CD4-positive, alpha-beta T cell (primary cell): Measurements from ENCODE around the gene CROCC2. TPM values are rescaled to one million over a fixed set of nuclear protein-coding genes. Genes with fewer than 3 reads are reported as not detected.

Experiments
- ATAC-seq: fragments of 200-7000 bp; cut with Tn5 transposase; one replicate; pipeline ENCODE4 v1.10.0; 2022; ENCODE audit warnings: mild to moderate bottlenecking; ENCODE audit not compliant: poor library complexity
- CTCF ChIA-PET: fragments of 350-600 bp; sonication (Branson Sonifier 250); formaldehyde crosslinking; loops from one replicate; lab custom pipeline; 2021; ENCODE audit warnings: antibody characterized with exemption, inconsistent platforms; lab: Charles Lee
- POLR2A ChIA-PET: fragments of 350-600 bp; sonication (Branson Sonifier 250); formaldehyde crosslinking; loops from one replicate; lab custom pipeline; 2021; ENCODE audit warnings: antibody characterized with exemption, inconsistent platforms; lab: Charles Lee
- DNase-seq, 14 experiments: peaks; one replicate each; pipeline ENCODE4 v3.0.0-alpha.2; 2013 to 2020; ENCODE audit warnings: mixed read lengths in 2 of 14
- H3K27ac ChIP-seq, 2 donors: one replicate each; pipeline versions ENCODE4 v1.5.1 to v1.7.0; 2013; ENCODE audit warnings: low read length in 2 of 2, low read depth in 1 of 2, mild to moderate bottlenecking in 1 of 2
- H3K27me3 ChIP-seq, 2 experiments: 1 replicate in 1 of 2; 2 replicates in 1 of 2; pipeline versions ENCODE4 v1.6.1 to v1.7.0; 2013; ENCODE audit warnings: low read length in 2 of 2, control low read depth in 1 of 2, mild to moderate bottlenecking in 1 of 2, moderate library complexity in 1 of 2; ENCODE audit not compliant: insufficient read depth in 2 of 2, control insufficient read depth in 1 of 2
- H3K36me3 ChIP-seq: one replicate; pipeline ENCODE4 v1.6.1; 2013; ENCODE audit warnings: low read length, control low read depth; ENCODE audit not compliant: insufficient read depth
- H3K4me1 ChIP-seq: one replicate; pipeline ENCODE4 v1.6.1; 2013; ENCODE audit warnings: low read length, control low read depth; ENCODE audit not compliant: insufficient read depth
- H3K4me3 ChIP-seq: one replicate; pipeline ENCODE4 v1.5.1; 2013; ENCODE audit warnings: mild to moderate bottlenecking, low read length, moderate library complexity
- H3K9me3 ChIP-seq, 2 experiments: 1 replicate in 1 of 2; 2 replicates in 1 of 2; pipeline versions ENCODE4 v1.6.1 to v1.7.0; 2013; ENCODE audit warnings: low read length in 2 of 2, mild to moderate bottlenecking in 2 of 2, control low read depth in 1 of 2, moderate library complexity in 1 of 2; ENCODE audit not compliant: control insufficient read depth in 1 of 2, insufficient read depth in 1 of 2
- H3K27ac Mint-ChIP-seq: one replicate; pipeline ENCODE4 v1.8.0; 2020; ENCODE audit warnings: mixed read lengths
- H3K27me3 Mint-ChIP-seq: one replicate; pipeline ENCODE4 v1.8.0; 2021; ENCODE audit warnings: mixed read lengths
- H3K36me3 Mint-ChIP-seq: one replicate; pipeline ENCODE4 v1.8.0; 2021; ENCODE audit warnings: low read depth, mixed read lengths
- H3K4me1 Mint-ChIP-seq: one replicate; pipeline ENCODE4 v1.8.0; 2021; ENCODE audit warnings: low read depth, mixed read lengths
- H3K4me3 Mint-ChIP-seq: one replicate; pipeline ENCODE4 v1.8.0; 2020; ENCODE audit warnings: mild to moderate bottlenecking, mixed read lengths
- H3K9me3 Mint-ChIP-seq: one replicate; pipeline ENCODE4 v1.8.0; 2020; ENCODE audit warnings: mixed read lengths
- CTCF ChIP-seq: fragments of 200-600 bp; IDR thresholded peaks from one replicate; pipeline ENCODE4 v1.8.0; 2022; ENCODE audit warnings: antibody characterized with exemption, mild to moderate bottlenecking
- intact Hi-C, 2 experiments: fragments of 100-400 bp; cut with DNase I in 1 of 2; cut with micrococcal nuclease in 1 of 2; formaldehyde crosslinking; loops; one replicate each; pipeline versions ENCODE4 v1.15.1 to v1.9.0; 2023 to 2025; cut with DNase I, micrococcal nuclease
- total RNA-seq, 174 experiments: library from RNA in 2 of 174; stranded (reverse) in 2 of 174; gene quantifications; one replicate each; pipeline ENCODE4 v1.2.3 and lab custom pipeline; 2021 to 2026

The CROCC2 gene
- total RNA-seq, 2 experiments from 2014 or later = not detected

- POLR2A ChIA-PET = no interaction called here
- Histone ChIP-seq H3K27me3 (no peaks in the 10 kb centered on the region), H3K27ac (no peak overlapping the region), H3K9me3 (peaks cover 0 to 13% of the 10 kb centered on the region in 2 experiments), H3K36me3 (no peaks in the 10 kb centered on the region), H3K4me1 (peaks cover 30% of the 10 kb centered on the region), H3K4me3 (no peak overlapping the region)
- H3K27ac Mint-ChIP-seq = peak overlapping the region; percentile 72
- CTCF ChIA-PET = no interaction called here
- H3K4me3 Mint-ChIP-seq = peak overlapping the region; percentile 20
- H3K36me3 Mint-ChIP-seq = peaks cover 11% of the 10 kb centered on the region
- peaks cover 5% of the 10 kb centered on the region for H3K27me3 Mint-ChIP-seq
- TF ChIP-seq CTCF = no peak
- no peak for DNase-seq
- ATAC-seq = no peak
- H3K9me3 Mint-ChIP-seq = no peaks in the 10 kb centered on the region
- H3K4me1 Mint-ChIP-seq = peaks cover 13% of the 10 kb centered on the region
- intact Hi-C loops = loop anchor here in 1 of 2 experiments (10.0 kb wide), 1 partner anchor 71 kb away; the partner anchor contains the start of gene MTERF4
Observed at GRCh38 chr2:241033994-241034393, 127.9 kb downstream of the CROCC2 start.

DNA sequence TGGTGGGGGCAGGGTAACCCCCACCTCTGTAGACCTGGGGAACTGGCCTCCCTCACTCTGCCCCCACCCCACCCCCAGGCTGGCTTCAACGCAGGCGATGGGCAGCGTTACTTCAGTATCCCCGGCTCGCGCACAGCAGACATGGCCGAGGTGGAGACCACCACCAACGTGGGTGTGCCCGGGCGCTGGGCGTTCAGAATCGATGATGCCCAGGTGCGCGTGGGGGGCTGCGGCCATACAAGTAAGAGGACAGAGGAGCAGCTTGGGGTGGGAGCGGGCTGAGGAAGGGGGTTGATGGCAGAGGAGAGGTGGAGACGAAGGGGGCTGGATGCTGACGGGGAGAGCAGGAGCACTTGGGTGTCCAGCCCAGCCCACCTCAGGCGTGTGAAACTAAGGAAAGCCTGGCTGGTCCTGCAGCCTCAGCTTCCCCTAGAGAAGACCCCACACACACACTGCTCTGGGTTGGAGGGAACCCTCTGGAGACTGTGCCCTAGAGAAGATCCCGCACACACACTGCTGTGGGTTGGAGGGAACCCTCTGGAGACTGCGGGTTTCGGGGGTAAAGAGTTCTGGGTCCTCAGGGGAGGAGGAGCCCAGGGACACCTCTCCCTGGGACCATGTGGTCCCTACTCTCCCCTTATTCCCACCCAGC, 128.5 kb downstream of the CROCC2 start:
- POLR2A ChIA-PET = no interaction called here

DNA sequence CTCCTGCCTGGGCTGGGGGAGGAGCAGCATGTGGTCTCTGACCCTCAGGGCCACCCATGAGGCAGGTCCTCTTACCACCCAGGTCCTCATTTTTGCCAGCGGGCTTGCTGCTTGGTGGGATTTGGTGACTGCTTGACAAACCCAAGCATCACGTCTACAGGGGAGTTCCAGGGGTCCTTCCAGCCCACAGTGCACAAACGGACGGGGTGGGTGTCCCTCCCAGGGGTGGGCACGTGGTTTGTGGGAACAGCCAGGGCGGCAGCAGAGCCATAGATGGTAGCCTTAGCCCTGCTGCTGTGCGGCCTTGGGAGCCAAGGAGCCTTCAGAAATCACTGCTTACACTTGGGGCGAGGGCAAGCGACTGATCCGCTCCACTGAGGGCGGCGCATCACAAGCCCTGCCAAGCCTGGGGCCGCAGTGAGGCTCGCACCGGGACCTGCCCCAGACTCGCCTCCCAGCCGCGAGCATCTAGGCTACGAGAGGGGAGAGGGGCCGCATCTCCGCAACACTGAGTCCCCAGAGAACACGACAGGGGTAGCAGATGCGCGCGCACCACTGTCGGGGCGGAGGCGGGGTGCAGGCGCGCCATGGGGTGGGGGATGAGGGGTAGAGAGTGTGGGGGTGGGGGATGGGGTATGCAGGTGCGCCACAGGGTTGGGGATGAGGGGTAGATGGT, 129.1 kb downstream of the CROCC2 start:
- Histone ChIP-seq H3K4me1 (peaks cover 34% of the 10 kb centered on the region), H3K27ac (no peak overlapping the region), H3K9me3 (peaks cover 0 to 3% of the 10 kb centered on the region in 2 experiments), H3K27me3 (no peaks in the 10 kb centered on the region), H3K4me3 (peak overlapping the region; percentile 26), H3K36me3 (no peaks in the 10 kb centered on the region)
- Mint-ChIP-seq H3K27me3 (peaks cover 5% of the 10 kb centered on the region), H3K4me1 (peaks cover 13% of the 10 kb centered on the region), H3K4me3 (peak overlapping the region; percentile 62), H3K36me3 (peaks cover 11% of the 10 kb centered on the region), H3K9me3 (no peaks in the 10 kb centered on the region), H3K27ac (peak overlapping the region; percentile 83)
- ChIA-PET POLR2A (interaction anchor here (1.0 kb wide), 3 partner anchors 26 to 114 kb away, joined by 3 to 5 read pairs (median 3); partner anchors contain the start of gene PASK), CTCF (no interaction called here)
- DNase-seq (peak in 11 of 14 experiments; percentile 20 to 81 (median 47)), ATAC-seq (peak; percentile 50)
- no peak for TF ChIP-seq CTCF
- intact Hi-C loops = loop anchor here in 1 of 2 experiments (10.0 kb wide), 1 partner anchor 70 kb away; the partner anchor contains the start of gene MTERF4

More for the DNA sequence above, 128.5 kb downstream of the CROCC2 start:
- Histone ChIP-seq H3K4me1 (peaks cover 34% of the 10 kb centered on the region), H3K27me3 (no peaks in the 10 kb centered on the region), H3K4me3 (no peak overlapping the region), H3K9me3 (peaks cover 0 to 9% of the 10 kb centered on the region in 2 experiments), H3K27ac (no peak overlapping the region), H3K36me3 (no peaks in the 10 kb centered on the region)
- peaks cover 5% of the 10 kb centered on the region for H3K27me3 Mint-ChIP-seq
- ATAC-seq = no peak
- H3K4me1 Mint-ChIP-seq = peaks cover 13% of the 10 kb centered on the region
- H3K4me3 Mint-ChIP-seq = no peak overlapping the region
- H3K9me3 Mint-ChIP-seq = no peaks in the 10 kb centered on the region
- CTCF ChIA-PET = no interaction called here
- intact Hi-C loops = loop anchor here in 1 of 2 experiments (10.0 kb wide), 1 partner anchor 70 kb away; the partner anchor contains the start of gene MTERF4
- peak overlapping the region; percentile 83 for H3K27ac Mint-ChIP-seq
- peaks cover 11% of the 10 kb centered on the region for H3K36me3 Mint-ChIP-seq
- TF ChIP-seq CTCF = no peak
- DNase-seq = no peak
